CD4-positive, alpha-beta T cell treated with Interleukin-17A for 1 hour (primary cell): ENCODE measurements around the gene TAB2.
"Not testable (repeated sequence)": the region's sequence is repeated elsewhere in the genome, so short reads cannot be mapped to it uniquely, and the experiment has no call there.

Experiments used
- DNase-seq: peaks from one replicate; pipeline ENCODE4 v3.0.0-alpha.2; 2020

Gene TAB2

DNA sequence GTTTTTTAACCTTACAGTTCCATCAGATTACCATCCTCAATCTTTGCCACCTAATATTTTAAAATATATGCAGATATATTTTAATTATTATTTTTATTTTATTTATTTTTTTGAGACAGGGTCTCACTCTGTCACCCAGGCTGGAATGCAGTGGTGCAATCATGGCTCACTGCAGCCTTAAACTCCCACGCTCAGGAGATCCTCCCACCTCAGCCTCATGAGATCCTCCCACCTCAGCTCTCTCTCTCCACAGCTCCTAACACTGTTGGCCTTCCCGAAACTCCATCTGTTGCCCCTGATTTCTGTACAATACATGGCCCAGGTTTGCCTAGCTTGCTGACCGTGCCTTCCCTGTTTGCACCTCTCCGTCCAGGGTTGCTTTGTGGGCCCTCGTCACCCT lies 4.4 kb upstream of the TAB2 start:
- DNase-seq: no peak

DNA sequence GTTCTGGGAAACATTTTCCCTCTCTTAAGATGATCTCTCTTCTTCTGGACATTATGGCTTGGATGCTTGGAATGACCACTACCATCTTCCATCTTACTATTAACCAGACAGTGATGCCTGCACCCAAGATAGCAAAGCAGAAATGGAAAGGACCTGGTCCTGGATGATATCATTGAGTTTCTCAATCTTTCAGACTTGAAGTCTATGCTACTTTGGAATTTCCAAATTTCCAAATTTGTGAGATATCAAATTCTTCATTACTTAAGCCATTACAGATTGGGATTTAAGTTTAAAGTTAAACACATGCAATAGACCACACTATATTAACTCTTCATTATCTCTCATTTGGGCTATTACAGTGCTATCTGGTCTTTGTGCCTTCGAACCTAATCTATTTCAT lies 3.7 kb upstream of the TAB2 start:
- no peak for DNase-seq

DNA sequence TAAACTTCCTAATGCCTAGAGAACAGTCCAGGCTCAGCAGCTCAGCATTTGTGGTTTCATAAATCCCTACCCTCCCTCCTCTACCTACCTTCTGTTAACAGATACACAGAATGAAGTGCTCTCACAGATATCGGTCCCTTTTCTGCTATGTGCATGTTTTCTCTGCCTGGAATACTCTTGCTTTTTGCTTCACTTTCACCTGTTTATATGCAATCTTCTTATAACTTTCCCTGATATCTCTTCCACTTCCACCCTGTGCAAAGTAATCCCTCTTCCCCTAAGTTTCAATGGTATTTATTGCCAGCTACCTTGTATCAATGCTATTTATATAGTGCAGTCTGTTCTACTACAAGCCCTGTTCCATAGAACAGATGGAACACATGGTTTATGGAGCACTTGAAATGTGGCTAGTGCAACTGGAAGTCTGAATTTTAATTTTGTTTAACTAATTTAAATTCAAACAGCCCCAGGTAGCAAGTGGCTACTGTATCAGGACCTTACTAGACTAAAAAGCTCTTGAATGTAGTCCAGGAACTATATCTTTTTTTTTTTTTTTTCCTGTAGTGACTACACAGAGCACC lies 3.1 kb upstream of the TAB2 start:
- DNase-seq: no peak

DNA sequence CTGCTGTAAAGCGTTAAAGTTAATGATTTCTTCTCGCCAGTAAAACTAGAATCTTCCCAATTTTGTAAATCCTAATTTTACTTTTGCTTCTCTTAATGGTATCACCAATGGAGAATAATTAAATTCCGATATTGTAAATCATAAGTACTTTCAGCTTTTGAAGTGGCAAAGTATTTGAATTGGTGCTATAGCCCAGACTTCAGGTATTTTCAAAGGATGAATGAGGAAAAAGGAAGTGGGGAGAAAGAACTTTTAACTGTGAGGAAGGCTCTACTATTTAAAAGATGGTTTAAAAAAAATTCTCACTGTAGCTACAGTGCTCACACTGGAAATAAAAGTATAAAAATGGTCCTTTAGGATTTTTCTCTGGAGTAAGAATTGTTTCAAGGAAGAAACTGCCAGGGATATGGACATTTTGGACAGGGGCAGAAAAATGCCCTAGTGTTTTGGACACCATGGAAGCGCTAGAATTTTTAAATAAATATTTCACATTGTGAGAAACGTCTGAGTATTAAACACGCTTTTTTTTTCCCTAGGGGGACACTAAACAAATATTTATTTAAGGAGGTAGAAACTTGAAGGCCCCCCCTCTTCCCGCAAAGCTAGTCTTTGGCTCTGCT lies 1.3 kb upstream of the TAB2 start:
- no peak for DNase-seq

DNA sequence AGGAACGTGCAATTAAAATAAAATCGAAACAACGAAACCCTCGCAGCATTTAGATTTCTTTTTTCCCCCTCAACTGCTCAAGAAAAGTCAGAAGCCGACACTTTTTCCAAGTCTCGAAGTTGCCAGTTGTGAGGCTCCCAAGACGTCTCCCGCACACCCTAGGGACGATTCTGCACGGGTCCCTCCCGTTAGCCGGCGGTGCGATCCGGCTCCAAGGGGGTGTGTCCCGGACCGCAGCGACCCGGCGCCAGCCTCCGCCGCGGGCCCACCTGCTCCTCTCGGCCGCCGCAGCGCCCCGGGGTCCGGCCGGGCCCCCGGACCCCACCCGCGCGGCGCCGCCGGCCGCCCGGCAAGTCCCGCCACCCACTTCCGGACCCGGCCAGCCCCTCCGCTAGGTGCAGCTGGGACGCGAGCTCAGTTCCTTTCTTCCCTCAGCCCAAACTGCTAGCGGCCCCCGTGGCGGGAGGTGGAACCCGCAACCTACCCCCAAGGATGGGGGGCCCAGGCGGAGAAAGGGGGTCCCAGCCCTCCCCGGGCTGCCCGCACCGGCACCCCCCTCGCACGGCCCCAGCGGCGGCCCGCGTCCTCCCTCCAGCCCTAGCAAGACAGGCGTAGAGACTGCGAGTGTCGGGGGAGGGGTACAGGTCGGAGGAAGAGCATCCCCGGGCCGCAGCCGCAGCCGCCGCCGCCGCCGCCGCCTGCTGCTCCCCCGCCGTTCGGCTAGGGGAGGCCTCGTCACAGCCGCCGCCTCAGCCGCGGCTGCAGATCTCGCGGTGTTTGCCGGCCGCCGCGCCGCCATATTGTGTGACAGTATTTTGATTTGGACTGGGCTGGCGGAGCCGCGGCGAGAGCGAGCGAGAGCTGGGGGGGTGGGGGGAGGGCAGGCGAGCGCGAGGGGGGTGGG lies 520 bp upstream of the TAB2 start:
- DNase-seq: peak; percentile 95

DNA sequence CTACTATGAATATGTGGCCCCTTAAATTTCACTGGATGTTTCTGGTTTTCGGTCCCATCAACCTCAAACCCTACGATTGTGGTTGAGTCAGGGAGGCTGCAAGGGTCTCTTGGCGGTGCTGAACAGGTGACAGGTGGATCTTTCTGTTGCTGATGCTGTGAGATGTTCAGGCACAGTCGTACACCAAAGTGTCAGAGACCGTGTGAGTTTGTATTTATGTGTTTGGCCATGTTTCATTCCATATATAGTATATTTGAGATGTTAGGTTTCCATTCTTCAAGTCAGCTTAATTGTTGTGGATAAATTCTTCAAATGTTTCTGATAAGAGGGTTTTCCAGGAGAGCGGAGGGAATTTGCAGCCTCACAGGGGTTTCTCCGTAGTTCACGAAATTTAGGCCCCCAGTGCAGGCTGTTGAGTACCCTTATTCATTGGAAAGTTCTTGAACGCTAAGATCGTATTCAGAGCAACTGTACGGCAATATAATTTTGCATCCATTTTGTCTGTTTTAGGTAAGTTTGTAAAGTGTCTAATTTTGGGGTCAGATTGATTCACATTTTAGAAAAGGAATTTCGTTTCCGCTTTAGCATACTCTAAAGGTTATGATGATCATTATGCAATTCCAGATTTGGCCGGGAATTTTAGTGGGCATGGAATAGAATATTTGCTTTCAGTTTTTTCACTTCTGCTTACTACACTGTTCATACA lies 1.2 kb downstream of the TAB2 start:
- DNase-seq: no peak

DNA sequence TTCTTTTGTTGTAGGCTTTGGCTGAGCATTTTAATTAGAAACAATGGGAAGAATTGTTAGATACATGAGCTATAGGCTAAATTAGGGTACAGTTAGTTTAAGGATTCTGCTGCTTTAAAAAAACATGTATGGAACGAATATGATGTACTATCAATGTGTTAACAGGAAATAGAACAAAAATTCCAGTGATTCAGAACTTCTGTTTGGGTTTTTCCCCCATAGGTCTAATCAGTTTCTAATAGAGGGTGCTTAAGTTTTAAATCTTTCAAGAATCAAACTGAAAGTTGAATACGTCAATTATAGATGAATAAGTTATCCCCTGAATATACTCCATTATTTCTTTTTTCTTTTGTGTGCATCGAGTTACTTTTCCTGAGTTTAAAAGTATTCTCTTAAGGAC lies 1.9 kb downstream of the TAB2 start:
- DNase-seq: peak; percentile 70

DNA sequence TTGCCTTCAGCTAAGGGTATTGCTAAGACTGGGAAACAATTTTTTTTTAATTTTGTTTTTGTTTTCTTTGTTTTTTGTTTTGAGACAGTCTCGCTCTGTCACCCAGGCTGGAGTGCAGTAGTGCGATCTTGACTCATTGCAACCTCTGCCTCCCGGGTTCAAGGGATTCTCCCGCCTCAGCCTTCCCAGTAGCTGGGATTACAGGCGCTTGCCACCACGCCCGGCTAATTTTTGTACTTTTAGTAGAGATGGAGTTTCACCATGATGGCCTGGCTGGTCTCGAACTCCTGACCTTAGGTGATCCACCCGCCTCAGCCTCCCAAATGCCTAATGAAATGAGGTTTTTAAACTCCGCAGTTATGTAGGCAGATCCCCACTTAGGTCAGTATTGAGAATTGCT lies 2.5 kb downstream of the TAB2 start:
- DNase-seq: not testable (repeated sequence)

DNA sequence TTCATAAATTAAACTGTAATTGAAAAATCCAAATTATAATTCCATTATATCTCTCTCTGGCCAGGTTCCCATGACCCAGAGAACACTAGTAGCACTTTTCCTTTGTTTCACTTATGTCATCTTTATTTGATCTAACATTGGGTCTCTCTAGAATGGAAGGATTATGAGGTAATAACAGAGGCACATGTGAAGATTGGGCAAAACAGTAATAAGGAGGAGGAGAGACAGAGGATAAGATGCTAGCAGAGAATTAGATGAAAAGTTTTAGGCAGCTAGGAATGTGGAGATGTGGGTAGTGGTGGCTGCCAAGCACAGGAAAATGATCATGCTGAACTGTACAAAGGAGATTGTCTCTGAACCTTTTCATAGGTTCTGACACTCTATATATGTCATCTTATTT lies 3.3 kb downstream of the TAB2 start:
- no peak for DNase-seq

DNA sequence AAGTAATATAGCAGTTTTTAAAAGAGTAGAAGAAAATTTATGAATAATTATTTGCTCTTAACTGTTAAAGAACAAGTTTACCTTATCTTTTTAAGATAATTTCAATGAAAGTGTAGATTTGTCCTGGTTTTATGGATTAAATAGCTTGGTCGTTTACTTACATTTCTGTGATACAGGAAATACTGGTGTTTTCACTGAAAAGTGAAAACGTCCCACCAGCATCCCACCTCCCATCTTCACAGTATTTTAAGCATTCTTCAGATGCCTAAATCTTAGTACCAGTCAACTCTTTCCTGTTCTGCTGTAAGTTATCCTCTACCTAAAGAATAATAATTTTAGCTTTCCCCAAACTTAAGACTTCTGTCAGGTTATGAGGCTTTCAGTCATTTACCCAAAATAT lies 5.8 kb downstream of the TAB2 start:
- no peak for DNase-seq

DNA sequence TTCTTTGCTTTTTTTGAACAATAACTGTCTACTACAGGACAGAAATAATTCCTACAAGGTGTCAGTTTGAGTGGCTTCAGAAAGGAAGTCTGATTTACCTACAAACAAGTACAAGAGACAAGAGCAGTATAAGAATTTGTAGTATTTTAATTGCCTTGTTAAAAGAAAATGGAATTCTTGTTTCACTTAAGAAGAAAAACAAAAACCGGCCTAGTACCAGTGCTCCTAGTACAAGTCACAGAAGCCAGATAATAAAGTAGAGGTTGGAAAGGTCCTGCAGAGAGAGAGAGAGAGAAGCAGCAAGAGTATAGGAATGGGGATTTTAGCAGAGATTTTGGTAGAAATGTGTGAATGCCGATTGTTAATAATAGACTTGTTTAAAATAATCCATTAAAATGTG lies 6.4 kb downstream of the TAB2 start:
- no peak for DNase-seq

DNA sequence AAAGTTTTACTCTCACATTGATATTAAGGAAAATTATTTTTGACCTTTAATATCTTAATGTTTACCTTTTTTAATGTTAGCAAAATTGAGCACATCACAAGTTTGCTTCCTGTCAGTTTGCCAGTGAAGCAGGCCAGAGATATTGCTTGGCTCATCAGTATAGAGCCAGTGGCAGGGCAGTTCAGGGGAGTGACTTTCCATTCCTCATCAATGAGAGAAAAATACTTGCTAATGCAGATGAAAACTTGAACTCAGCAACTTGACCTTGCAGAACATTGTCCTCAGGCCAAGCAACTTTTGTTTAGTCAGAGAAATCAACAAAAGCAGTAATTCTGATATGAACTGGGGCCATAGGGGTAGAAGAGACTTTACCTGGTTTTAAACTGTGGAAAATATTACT lies 6.9 kb downstream of the TAB2 start:
- DNase-seq: no peak

DNA sequence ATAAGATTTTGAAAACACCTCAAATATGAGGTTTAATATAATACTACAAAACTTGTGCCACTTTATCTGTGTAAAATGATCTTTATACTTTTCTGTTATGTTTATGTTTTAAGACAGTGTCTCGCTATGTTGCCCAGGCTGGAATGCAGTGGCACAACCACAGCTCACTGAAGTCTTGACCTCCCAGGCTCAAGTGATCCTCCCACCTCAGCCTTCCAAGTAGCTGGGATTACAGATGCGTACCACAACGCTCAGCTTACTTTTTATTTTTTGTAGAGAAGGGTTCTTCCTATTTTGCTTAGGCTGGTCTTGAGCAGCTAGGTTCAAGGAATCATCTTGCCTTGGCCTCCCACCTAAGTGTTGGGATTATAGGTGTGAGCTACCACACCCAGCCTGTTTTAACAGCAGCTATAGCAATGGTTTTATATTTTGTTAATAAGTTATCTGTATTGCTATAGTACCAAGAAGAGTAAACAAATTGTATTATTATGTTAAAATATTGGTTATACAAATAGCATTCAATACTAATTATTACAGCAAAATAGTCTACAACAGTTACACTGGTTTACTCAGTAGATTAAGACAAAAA lies 8.2 kb downstream of the TAB2 start:
- DNase-seq: no peak

DNA sequence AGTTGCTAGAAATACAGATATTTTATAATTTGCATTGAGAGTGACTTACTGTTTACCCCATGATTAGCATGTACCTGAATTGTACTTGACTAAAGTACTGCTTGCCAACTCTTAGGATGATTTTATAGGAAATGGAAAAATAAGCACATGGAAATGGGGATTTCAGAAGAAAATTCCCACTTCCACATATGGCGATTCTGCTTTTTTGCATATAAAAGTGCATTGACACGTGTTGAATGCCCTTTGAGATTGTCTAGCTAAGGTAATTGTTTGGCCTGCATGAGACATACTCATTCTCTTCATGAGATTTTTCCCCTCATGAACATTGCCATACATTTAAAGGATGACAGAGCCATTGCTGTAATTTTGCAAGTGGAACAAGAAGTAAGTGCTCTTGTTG lies 10.1 kb downstream of the TAB2 start:
- no peak for DNase-seq

DNA sequence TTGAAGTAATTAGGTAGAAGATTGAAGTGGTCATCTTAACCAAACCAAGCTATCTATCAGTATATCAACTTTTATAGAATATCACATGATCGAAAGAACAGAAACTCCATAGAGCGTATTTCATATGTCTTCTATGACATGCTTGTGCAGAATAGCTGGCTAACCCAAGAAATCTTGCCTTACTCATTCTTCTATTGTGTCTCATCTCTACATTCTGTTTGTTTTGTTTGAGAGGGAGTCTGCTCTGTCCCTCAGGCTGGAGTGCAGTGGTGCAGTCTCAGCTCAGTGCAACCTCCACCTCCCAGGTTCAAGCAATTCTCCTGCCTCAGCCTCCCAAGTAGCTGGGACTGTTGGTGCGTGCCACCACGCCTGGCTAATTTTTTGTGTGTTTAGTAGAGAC lies 10.6 kb downstream of the TAB2 start:
- no peak for DNase-seq

DNA sequence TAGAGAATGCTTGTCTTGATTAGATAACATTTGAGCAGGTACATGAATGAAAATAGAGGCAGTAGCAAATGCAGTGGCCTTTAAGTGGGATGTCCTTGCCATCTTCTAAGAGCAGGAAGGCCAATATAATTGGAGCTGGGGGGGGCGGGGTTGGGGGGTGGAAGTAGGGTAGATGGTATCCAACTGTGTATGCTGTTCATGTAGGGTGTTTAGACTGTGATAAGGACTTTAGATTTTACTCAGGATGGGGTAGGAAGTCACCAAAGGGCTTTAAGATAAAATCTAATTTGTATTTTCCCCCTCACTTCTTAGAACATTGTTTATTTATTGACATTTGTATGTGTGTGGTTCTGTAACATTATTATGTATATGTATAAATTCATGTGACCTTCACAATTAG lies 12.0 kb downstream of the TAB2 start:
- no peak for DNase-seq

DNA sequence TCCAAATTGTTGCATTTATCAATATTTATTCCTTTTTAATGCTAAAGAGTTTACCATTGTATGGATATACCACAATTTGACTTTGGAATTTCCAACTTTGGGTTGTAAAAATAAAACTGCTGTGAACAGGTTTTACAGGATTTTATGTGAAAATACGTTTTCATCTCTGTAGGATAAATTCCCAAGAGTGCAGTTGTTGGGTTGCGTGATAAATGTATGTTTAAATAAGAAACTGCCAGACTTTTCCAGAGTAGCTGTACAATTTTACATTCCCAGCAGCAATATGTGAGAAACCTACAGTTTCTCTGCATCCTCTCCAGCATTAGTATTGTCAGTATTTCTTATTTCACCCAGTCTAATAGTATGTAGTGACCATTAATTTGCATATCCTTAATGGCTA lies 12.6 kb downstream of the TAB2 start:
- no peak for DNase-seq

DNA sequence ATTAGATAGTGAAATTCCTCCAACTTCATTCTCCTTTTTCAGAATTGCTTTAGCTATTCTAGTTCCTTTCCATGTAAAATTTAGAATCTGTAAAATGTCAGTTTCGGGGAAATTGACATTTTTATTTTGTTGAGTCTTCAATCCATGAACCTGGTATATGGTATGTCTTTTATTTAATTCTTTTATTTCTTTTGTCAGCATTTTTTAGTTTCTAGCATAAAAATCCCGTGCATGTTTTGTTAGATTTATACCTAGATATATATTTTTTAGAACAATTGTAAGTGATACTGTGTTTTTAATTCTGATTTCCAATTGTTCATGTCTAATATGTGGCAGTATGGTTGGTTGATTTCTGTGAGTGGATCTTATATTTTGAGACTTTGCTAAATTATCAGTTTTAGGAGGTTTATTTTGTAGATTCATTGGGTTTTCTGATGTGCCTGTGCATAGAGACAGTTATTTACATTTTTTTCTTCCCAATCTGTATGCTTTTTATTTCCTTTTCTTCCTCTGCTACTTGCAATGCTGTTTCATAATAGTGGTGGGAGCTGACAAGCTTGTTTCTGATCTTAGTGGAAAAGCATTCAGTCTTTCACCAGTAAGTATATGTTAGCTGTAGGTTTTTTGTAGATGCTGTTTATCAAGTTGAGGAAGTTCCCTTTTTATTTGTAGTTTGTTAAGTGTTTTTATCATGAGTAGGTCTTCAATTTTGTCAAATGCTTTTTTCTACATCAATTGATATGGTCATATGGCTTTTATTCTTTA lies 13.7 kb downstream of the TAB2 start:
- DNase-seq: no peak

DNA sequence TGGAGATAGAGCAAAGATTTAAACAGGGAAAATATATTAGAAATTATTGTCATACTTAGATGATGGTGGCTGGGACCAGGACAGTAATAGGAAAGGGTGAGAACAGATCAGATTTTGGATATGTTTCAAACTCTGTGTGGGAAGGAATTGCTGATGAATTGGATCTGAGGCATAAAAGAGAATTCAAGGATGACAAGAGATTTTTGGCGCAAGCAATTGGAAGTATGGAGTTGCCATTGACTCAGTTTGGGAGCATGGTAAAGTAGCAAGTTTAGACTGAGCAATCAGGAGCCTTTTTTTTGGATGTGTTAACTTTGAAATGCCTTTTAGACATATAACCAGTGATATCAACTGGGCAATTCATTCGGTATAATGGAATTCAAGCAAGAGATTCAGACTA lies 14.4 kb downstream of the TAB2 start:
- no peak for DNase-seq

DNA sequence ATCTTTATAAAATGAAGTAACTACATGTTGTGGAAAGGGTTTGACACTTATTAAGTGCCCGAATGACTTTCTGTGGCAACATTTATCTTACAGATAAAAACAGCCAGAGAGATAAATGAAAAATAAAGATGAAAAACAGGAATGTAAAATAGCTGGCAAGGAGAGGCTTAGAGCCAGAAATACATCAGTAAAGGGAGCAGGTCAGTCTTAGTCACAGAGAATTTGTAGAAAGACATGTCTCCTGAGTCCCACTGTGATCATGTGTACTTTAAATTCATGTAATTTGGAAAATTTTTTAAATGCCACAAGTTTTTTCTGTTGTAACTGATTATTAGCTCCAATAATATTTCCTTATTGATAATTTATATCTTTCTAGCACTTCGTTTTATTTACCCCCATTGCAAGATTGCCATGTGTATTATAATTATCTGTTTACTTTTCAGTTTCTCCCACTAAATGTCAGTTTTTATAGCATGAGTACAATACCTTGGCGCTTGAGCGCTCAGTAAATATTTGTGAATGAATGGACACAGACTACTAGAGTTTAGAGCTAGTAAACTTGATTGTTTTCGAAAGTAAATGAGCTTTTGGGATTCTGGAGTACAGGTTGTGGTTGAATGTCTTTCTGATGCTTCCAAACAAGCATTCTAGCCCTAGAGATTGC lies 15.2 kb downstream of the TAB2 start:
- DNase-seq: no peak

DNA sequence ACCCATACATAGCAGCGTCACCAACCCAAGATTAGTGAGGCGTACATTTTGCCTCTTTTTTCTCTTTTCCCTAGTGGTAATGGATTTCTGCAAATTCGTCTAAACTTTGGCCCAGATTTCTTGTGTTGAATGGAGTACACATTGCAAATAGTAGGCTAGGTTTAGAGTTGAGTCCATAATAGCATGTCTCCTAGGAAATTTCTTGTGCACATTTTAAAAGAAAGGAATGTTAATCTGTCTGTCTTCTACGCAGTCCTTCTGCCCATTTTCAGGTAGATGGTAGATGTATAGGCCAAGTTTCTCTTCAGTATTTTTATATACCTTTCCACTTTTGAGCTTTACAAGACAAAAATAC lies 15.7 kb downstream of the TAB2 start:
- DNase-seq: no peak

DNA sequence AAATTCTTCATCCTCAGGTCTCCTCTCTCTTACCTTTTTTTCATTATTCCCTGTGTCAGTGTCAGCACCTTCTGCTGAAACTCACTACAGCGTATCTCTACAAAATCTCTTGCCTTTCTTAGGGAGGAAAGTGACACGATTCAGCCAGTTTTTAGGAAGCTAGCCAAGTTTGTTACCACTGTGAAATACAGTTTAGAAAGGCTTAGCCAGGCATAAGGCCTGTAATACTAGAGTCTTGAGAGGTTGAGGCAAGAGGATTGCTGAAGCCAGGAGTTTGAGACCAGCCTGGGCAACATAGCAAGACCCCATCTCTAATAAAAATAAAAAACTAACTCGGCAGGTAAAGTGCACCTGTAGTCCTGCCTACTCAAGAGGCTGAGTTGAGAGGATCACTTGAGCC lies 16.7 kb downstream of the TAB2 start:
- DNase-seq: no peak
